NCI-H146 treated with DMSO at 0.1 percent for 48 hours (cell line): ENCODE results near the gene SMAD3.

ENCODE experiments used
- DNase-seq: peaks from one replicate; lab custom pipeline; 2025; ENCODE audit not compliant: unreplicated experiment; lab: John Stamatoyannopoulos, UW

SMAD3 gene

GRCh38 chr15:67158367-67158766, 93.0 kb downstream of the SMAD3 start:
- DNase-seq, result no peak

GRCh38 chr15:67161412-67161811, 96.0 kb downstream of the SMAD3 start:
- no peak for DNase-seq

DNA sequence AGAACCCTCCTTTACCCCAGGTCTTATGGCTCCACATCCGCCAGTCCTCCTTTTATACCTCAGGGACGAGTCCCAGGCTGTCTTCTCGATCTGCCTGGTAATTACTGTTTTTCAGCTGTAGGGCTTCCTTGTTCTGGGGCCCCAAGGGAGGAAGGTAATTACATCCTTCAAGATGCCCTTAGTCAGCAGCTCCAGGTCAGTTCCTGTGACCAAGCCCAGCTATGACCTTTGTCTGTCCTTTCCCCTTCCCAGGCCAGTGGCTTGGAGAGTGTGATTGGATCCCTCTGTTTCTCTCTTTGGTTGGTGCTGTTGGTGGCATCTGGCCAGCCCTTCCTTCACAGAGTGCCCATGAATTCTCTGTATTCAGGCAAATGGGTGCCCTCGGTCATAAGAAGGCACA, 96.5 kb downstream of the SMAD3 start:
- no peak for DNase-seq

- DNase-seq, result no peak
These were observed 97.8 kb downstream of the SMAD3 start for GRCh38 chr15:67163180-67163579.

GRCh38 chr15:67164401-67164791, 99.0 kb downstream of the SMAD3 start:
- no peak for DNase-seq

- DNase-seq, result no peak
These were observed 99.4 kb downstream of the SMAD3 start for GRCh38 chr15:67164811-67165253.

GRCh38 chr15:67165254-67166253, 100.2 kb downstream of the SMAD3 start:
- DNase-seq, result no peak

- DNase-seq, result no peak
These were observed 101.0 kb downstream of the SMAD3 start for GRCh38 chr15:67166280-67167009.

- DNase-seq, result no peak
These were observed 101.7 kb downstream of the SMAD3 start for GRCh38 chr15:67167091-67167490.

GRCh38 chr15:67168694-67169093, 103.3 kb downstream of the SMAD3 start:
- DNase-seq, result no peak

GRCh38 chr15:67170143-67170925, 104.9 kb downstream of the SMAD3 start:
- no peak for DNase-seq

- DNase-seq, result no peak
These were observed 106.1 kb downstream of the SMAD3 start for GRCh38 chr15:67171471-67171870.

- no peak for DNase-seq
These were observed 106.8 kb downstream of the SMAD3 start for GRCh38 chr15:67172172-67172571.

GRCh38 chr15:67173005-67173404, 107.6 kb downstream of the SMAD3 start:
- no peak for DNase-seq

- no peak for DNase-seq
These were observed 108.4 kb downstream of the SMAD3 start for GRCh38 chr15:67173786-67174185.

DNA sequence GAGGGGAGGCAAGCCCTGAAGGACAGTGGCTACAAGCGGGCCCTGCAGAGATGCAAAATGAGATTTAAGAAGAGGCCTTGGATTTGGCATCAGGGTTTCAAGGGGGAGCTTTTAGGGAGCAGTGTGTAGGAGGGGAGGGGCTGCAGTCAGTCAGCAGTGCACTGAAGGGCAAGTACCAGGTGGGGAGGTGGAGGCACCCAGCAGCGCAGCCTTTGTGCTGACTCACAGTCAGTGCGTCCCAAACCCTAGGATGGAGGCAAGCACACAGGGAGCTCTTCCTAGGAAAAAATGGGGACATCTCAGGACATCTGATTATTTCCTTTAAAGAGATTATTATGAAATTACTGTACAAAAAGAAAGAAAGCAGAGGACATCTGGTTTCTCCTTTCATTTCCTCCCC, 109.0 kb downstream of the SMAD3 start:
- no peak for DNase-seq

GRCh38 chr15:67174864-67175573, 109.6 kb downstream of the SMAD3 start:
- DNase-seq, result peak; percentile 4

DNA sequence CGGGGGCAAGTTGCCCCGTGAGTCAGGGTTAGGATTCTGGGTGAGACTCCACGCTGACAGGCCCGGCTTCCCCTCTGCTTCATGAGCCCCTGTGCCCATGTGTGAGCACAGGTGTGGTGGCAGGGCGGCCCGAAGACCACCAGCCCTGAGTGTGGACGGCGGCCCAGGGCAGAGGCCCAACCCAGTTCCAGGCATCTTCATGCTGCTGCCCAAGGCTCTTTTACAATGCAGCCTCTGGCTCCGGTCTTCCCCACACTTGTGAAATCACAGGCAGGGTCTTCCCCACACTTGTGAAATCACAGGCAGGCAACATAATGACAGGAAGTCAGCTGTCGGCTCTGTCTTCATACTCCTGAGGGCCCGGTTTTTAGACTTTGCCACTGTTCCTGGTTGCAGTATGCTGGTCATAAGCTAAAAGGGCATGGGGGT, 110.3 kb downstream of the SMAD3 start:
- DNase-seq, result no peak

DNA sequence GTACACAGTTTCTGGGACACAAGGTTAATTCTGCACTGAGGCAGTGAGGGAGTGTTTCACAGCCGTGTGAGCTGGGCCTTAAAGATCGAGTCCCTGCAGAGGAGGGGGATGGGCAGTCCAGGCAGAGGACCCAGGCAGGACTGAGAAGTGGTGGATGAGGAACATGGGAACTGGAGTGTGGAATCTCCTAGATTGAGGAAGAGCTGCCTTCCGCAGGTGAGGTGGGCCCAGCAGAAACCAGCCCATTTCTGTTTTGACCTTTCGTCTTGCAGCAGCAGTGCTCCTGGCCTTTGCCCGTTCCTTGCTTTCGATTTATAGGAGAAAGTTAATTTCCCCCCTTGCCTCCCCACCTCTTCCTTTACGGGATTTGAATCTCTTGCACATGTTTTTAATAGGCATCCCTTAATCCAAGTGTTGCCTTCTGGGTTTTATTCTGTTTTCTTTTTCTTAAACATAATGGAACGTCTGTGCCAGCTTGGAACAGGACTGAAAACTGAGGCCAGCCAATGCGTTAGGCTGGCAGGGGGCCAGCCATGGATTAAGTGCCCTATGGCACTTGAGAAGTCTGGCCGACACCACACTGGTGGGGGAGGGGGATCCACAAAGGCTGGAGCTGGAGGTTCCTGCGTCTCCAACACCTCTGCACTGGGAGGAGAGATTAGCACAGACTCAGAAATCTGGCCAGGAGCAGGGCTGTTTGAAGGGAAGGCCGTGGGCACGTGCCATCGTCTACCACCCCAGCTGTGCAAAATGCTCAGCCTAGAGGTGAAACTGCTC, 111.0 kb downstream of the SMAD3 start:
- DNase-seq, result no peak

DNA sequence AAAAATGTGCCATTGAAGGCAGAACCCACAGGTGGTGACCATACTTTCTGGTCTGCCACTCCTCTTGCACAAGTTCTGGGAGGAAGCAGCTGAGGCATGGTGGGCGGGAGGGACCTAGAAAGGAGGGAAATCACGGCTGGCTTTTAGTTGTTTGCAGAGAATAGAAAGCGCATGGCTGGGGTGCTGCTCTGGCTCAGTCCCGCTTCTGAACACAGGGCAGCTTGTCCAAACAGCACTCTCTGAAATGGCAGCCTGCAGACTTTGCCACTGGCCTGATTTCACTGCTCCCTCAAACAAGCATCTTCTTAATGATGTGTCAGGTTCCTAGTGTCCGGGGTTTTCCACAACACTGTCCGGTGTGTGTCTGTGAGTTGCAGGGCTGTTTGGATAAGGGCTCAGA, 112.3 kb downstream of the SMAD3 start:
- no peak for DNase-seq
